Measurements from ENCODE around the gene FKBP4.

Gene FKBP4

GRCh38 chr12:2783936-2784600 is 10.7 kb upstream of the FKBP4 start:
- ATAC-seq (peak; percentile 71), DNase-seq (peak; percentile 60)

GRCh38 chr12:2785017-2785416 is 9.8 kb upstream of the FKBP4 start:
- no peak for DNase-seq
- ATAC-seq = no peak

- ATAC-seq (no peak), DNase-seq (no peak)
These were observed 3.7 kb upstream of the FKBP4 start for GRCh38 chr12:2791089-2791488.

DNA sequence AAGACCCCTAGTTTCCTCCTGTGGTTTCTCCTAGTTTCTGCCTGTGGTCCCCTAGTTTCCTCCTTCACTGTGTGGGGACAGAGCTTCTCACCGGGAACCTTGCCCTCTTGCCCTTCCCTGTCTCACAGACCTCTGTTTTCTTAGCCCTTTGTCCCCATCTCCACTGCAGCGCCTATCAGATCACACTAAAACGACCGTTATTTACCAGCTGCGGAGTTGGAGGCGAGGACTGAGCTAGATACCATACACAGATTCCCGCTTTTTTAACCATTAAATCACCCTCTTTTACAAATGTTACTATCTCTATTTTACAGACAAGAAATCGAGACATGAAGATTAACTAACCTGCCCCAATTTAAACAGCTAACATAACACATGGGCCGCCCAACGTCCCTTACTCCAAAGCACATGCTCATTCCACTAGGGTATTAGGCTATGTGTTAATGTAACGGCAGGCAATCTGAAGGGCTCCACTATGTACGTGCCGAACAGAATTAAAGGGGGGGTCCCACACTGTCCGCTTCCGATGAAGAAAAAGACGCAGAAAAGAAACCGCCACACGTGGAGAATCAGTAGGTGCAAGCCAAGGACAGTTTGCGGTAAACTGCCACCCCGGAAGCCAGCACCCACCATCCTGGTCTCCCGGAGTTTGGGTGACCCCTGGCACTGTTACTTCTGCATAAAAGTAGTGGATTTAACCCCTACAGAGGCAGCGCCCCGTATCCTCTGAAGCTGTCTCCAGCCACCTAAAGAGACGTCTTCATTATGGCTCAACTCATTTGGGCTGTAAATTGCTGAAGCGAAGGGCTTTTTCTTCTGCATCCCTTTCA is 1.9 kb upstream of the FKBP4 start:
- ATAC-seq = no peak

GRCh38 chr12:2793561-2793960 is 1.2 kb upstream of the FKBP4 start:
- ATAC-seq (no peak), DNase-seq (no peak)

More for the DNA sequence above, 1.9 kb upstream of the FKBP4 start:
- DNase-seq = no peak

DNA sequence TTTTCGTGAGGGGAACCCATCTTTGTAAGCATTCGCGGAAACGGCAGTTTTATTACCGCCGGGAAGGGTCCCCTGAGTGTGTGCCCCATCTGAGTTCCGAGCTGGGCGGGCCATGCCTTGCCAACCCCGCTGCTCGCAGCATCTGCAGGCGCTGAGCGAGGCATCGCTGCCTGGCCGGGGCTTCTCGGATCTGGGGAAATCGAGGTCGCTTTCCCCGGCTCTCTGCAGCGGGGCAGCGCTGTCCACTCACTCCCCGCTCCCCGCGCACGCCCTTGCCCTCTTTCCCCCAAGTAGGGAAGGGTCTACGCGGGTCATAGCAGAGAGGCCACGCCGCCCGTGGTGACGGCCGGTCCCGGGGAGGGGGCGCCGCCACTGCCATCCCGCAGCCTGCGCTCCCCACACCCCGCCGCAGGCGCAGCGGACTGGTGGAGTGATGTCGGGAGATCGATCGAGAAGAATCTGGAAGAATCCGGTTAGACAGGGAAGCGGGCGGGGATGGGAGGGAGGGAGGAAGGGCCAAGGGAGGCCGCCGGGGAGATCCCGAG is 507 bp upstream of the FKBP4 start:
- DNase-seq = no peak

DNA sequence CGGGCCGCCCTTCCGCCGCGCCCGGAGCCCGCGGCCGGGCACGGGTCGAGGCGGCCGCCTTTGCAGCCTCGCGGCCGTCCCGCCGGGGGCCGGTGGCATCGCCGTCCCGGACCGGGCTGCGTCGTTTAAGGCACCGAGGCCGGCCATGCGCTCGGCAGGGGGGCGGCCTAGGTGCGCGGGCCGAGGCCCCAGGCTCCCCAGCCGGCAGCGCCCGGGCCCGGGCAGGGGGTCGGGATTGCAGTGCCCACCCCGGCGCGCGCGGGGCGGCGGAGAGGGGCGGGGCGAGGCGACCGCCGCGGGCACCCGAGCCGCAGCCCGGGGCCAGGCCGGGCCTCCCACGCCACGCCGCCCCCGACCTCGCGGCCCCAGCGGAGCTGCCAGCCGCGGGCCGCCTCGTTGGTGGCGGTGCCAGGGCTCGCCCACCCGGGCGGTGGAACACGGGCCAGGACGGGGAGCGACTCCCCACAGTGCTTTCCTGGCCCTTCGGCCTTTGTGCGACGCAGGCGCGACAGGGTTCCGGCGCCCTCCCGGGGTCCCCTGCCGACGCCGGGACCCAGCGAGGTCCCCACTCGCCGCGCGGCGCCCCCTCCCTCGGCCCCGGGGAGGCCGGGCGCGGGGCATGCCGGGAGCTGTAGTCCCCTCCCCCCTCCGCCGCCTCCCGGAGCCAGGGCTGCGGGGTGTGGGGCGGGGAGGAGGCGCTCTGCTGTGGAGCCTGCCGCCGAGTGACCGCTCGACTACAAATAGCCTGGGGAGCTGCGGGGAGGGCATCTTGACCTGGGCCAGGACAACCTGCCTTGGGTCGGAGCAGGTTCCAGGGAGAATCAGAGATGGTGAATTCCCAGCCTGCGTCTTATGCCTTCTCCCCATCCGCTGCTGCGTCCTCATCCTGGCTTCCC is 769 bp downstream of the FKBP4 start:
- ATAC-seq (peak; percentile 71), DNase-seq (peak; percentile 82)

More for the DNA sequence above, 507 bp upstream of the FKBP4 start:
- no peak for ATAC-seq

DNA sequence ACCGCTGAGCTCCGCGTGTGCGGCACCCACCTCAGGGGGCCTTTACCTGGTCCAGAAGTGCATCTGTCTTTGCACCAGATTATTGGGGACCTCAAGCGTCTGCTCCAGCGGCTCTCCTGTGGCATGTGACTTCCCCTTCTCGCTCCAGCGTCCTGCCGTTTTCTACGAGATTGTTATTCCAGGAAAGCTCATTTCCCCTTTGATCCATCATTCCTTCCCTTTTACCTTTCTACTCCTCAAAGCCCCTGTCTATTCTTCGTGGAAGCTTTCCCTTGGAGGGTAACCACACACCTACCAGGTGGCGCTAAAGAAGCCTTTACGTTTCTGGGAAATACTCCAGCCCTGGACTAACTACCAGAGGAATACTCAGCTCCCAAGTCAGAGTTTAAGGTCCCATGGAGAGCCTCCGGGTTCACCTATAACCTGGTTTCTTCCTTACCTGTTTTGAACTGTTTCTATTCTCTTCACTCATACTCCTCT is 1.5 kb downstream of the FKBP4 start:
- DNase-seq (no peak), ATAC-seq (no peak)

- ATAC-seq (no peak), DNase-seq (no peak)
These were observed 3.1 kb downstream of the FKBP4 start for GRCh38 chr12:2797721-2798418.

- no peak for ATAC-seq
- DNase-seq = no peak
These were observed 5.3 kb downstream of the FKBP4 start for GRCh38 chr12:2800046-2800570.

GRCh38 chr12:2801044-2801783 is 6.4 kb downstream of the FKBP4 start:
- ATAC-seq (no peak), DNase-seq (no peak)

GRCh38 chr12:2803635-2804392 is 9.0 kb downstream of the FKBP4 start:
- DNase-seq (no peak), ATAC-seq (no peak)

GRCh38 chr12:2804393-2805142 is 9.8 kb downstream of the FKBP4 start:
- no peak for ATAC-seq
- DNase-seq = no peak

- no peak for ATAC-seq
- DNase-seq = no peak
These were observed 10.4 kb downstream of the FKBP4 start for GRCh38 chr12:2805143-2805520.

DNA sequence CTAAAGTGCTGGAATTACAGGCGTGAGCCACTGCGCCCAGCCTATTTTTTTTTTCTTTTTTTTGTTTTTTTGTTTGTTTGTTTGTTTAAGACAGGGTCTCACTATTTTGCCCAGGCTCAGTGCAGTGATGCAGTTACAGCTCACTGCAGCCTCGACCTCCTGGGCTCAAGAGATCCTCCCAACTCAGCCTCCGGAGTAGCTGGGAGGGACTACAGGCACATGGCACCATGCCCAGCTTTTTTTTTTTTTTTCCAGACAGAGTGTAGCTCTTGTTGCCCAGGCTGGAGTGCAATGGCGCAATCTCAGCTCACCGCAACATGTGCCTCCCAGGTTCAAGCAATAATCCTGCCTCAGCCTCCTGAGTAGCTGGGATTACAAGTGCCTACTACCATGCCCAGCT is 11.9 kb downstream of the FKBP4 start:
- no peak for ATAC-seq
- DNase-seq = no peak

- DNase-seq = no peak
- no peak for ATAC-seq
These were observed 17.0 kb downstream of the FKBP4 start for GRCh38 chr12:2811801-2812200.

DNA sequence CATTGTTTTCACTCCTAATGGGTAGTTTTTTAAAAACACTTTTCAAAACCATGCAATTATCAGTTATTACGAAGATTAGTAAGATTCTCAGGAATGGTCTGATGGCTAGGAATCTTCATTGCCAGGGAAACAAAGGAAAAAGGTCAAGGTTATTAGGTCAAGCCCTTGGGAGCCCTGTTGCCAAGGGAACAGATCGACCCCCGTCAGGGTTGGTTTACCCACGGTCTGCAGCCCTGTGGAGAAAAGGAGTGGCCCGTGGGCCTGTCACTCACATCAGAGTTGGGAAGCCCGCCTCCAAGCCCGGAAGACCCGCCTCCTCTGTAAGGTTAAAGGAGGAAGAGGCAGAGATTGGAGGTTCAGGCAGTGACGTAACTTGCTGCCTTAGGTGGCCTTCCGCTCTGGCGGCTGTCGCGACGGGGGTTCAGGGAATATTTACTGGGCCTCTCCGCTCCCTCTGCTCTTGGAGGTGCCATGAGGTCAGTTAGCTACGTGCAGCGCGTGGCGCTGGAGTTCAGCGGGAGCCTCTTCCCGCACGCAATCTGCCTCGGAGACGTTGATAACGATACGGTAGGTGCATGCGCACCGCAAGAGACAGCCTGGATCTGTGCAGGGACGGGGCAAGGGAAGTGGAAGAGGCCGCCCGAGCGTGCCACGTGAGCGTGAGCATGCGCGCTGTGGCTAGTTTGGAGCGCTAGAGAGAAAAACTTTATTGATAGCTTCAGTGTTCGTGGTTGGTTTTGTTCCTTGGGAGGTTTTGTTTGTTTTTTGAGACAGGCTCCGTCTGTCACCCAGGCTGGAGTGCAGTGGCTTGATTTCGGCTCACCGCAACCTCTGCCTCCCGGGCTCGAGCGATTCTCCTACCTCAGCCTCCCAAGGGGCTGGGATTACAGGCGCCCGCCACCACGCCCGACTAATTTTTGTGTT is 17.8 kb downstream of the FKBP4 start, which contains the start of gene ITFG2:
Gene ITFG2, plus strand, starts transcription at position 379 of the 924 bp plus-strand sequence. Its CDS starts 93 bp downstream, at position 472.
- ATAC-seq = peak; percentile 96
- DNase-seq = peak; percentile 95
